Measurements from ENCODE around the gene BCKDHB.

DNA sequence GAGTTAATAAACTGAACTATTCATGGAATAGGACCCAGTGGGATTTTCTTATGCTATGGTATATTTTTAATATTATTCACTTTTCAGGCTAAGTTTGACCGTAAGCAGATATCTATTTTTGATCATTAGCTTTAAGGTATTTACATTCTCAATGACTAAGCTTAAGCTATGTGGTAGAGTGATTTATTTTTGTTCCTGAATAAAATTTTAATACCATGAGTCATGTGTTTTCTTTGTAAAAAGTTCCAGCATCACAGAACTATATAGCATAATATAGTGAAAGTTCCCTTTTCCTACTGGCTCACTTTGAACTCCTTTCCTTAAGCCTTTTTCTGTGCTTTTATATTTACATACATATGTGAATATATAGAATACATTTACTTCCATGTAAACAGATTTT is 75.8 kb downstream of the BCKDHB start:
- TF ChIP-seq, protein P1, sequence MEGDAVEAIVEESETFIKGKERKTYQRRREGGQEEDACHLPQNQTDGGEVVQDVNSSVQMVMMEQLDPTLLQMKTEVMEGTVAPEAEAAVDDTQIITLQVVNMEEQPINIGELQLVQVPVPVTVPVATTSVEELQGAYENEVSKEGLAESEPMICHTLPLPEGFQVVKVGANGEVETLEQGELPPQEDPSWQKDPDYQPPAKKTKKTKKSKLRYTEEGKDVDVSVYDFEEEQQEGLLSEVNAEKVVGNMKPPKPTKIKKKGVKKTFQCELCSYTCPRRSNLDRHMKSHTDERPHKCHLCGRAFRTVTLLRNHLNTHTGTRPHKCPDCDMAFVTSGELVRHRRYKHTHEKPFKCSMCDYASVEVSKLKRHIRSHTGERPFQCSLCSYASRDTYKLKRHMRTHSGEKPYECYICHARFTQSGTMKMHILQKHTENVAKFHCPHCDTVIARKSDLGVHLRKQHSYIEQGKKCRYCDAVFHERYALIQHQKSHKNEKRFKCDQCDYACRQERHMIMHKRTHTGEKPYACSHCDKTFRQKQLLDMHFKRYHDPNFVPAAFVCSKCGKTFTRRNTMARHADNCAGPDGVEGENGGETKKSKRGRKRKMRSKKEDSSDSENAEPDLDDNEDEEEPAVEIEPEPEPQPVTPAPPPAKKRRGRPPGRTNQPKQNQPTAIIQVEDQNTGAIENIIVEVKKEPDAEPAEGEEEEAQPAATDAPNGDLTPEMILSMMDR (IDR thresholded peaks at IDR 0.05) = no peak
- TF ChIP-seq EZH2 (IDR thresholded peaks at IDR 0.05; ENCODE audit: borderline replicate concordance, insufficient read depth, low read depth, low read length, poor library complexity, severe bottlenecking) = no peak

Data from B cell (primary cell).